Osteoblast (primary cell): Measurements from ENCODE around the gene RASA3. TPM values are rescaled to one million over a fixed set of nuclear protein-coding genes. Genes with fewer than 3 reads are reported as not detected.
A peak's percentile ranks its signal among the peaks of the same experiment; 100 is the strongest.

Experiments
- DNase-seq: peaks from one replicate; pipeline ENCODE4 v3.0.0; 2011; ENCODE audit warnings: low spot score, mixed read lengths; ENCODE audit not compliant: insufficient read length; ENCODE audit errors: missing footprints
- H2AFZ ChIP-seq: 2 replicates; pipeline ENCODE4 v1.6.0; 2011; ENCODE audit warnings: mild to moderate bottlenecking, low read length
- H3K27ac ChIP-seq: 2 replicates; pipeline ENCODE4 v1.5.1; 2011; ENCODE audit warnings: mild to moderate bottlenecking, low read depth, low read length, moderate library complexity
- H3K27me3 ChIP-seq: 2 replicates; pipeline ENCODE4 v1.6.0; 2012; ENCODE audit warnings: mild to moderate bottlenecking, control low read depth, inconsistent platforms, low read length, moderate library complexity; ENCODE audit not compliant: insufficient read depth
- H3K36me3 ChIP-seq: 2 replicates; pipeline ENCODE4 v1.5.1; 2011; ENCODE audit warnings: mild to moderate bottlenecking, low read length, control low read depth, moderate library complexity; ENCODE audit not compliant: insufficient read depth
- H3K4me1 ChIP-seq: 2 replicates; pipeline ENCODE4 v1.5.1; 2011; ENCODE audit warnings: mild to moderate bottlenecking, low read length, control low read depth, moderate library complexity; ENCODE audit not compliant: insufficient read depth
- H3K4me2 ChIP-seq: 2 replicates; pipeline ENCODE4 v1.6.0; 2011; ENCODE audit warnings: mild to moderate bottlenecking, low read length; ENCODE audit not compliant: insufficient read depth
- H3K4me3 ChIP-seq: fragments of 200-600 bp; sonication (generic); 3 replicates; pipeline ENCODE4 v1.5.1; 2012; ENCODE audit warnings: mild to moderate bottlenecking, low read length, inconsistent platforms; ENCODE audit not compliant: insufficient read depth
- H3K79me2 ChIP-seq: 2 replicates; pipeline ENCODE4 v1.6.0; 2012; ENCODE audit warnings: mild to moderate bottlenecking, low read length, control low read depth, inconsistent platforms; ENCODE audit not compliant: insufficient read depth
- H3K9me3 ChIP-seq: 2 replicates; pipeline ENCODE4 v1.5.1; 2011; ENCODE audit warnings: low read depth, low read length, control low read depth
- H4K20me1 ChIP-seq: 2 replicates; pipeline ENCODE4 v1.6.0; 2012; ENCODE audit warnings: mild to moderate bottlenecking, low read length, control low read depth; ENCODE audit not compliant: insufficient read depth
- CTCF ChIP-seq: IDR thresholded peaks from 2 replicates; pipeline ENCODE4 v1.5.1; 2011; ENCODE audit warnings: mild to moderate bottlenecking, low read depth, low read length, moderate library complexity; ENCODE audit errors: extremely low read depth
- total RNA-seq: library from RNA; depleted of rRNA; stranded (reverse); fragments of >200 nt; gene quantifications from 2 replicates; pipeline ENCODE4 v1.2.3, GENCODE V29; 2012

The RASA3 gene
- total RNA-seq, 1 donor = 41.3 TPM

- DNase-seq = peak; percentile 90
- no peaks in the 10 kb centered on the region for H3K9me3 ChIP-seq
- no peak overlapping the region for H3K4me2 ChIP-seq
- H4K20me1 ChIP-seq = no peaks in the 10 kb centered on the region
- H3K79me2 ChIP-seq = no peaks in the 10 kb centered on the region
- H3K36me3 ChIP-seq = peaks cover 63% of the 10 kb centered on the region
- H3K4me3 ChIP-seq = no peak overlapping the region
- TF ChIP-seq CTCF = no peak
- no peak overlapping the region for H3K27ac ChIP-seq
- peaks cover 12% of the 10 kb centered on the region for H3K4me1 ChIP-seq
- H2AFZ ChIP-seq = no peak overlapping the region
- H3K27me3 ChIP-seq = no peaks in the 10 kb centered on the region
Observed at GRCh38 chr13:113996081-113996911, 136.1 kb downstream of the RASA3 start.

GRCh38 chr13:113995051-113995601, 137.3 kb downstream of the RASA3 start:
- no peaks in the 10 kb centered on the region for H3K79me2 ChIP-seq
- no peak overlapping the region for H3K4me2 ChIP-seq
- no peak overlapping the region for H3K4me3 ChIP-seq
- H3K36me3 ChIP-seq = peaks cover 66% of the 10 kb centered on the region
- no peak for TF ChIP-seq CTCF
- H3K4me1 ChIP-seq = peaks cover 12% of the 10 kb centered on the region
- H4K20me1 ChIP-seq = no peaks in the 10 kb centered on the region
- no peak overlapping the region for H3K27ac ChIP-seq
- H3K27me3 ChIP-seq = no peaks in the 10 kb centered on the region
- no peaks in the 10 kb centered on the region for H3K9me3 ChIP-seq
- no peak for DNase-seq
- H2AFZ ChIP-seq = no peak overlapping the region

GRCh38 chr13:113992276-113993005, 140.0 kb downstream of the RASA3 start:
- no peaks in the 10 kb centered on the region for H3K27me3 ChIP-seq
- H3K27ac ChIP-seq = no peak overlapping the region
- H3K4me1 ChIP-seq = no peaks in the 10 kb centered on the region
- peaks cover 4% of the 10 kb centered on the region for H4K20me1 ChIP-seq
- H2AFZ ChIP-seq = no peak overlapping the region
- no peak overlapping the region for H3K4me2 ChIP-seq
- no peaks in the 10 kb centered on the region for H3K9me3 ChIP-seq
- peaks cover 64% of the 10 kb centered on the region for H3K36me3 ChIP-seq
- no peak for DNase-seq
- no peak overlapping the region for H3K4me3 ChIP-seq
- no peaks in the 10 kb centered on the region for H3K79me2 ChIP-seq
- TF ChIP-seq CTCF = no peak
